Measurements from ENCODE around the gene MKRN2.

GRCh38 chr3:12541625-12542024, 15.3 kb upstream of the MKRN2 start:
- TF ChIP-seq REST (IDR thresholded peaks at IDR 0.05; ENCODE audit: borderline replicate concordance in 1 of 2, low read depth in 1 of 2, low read length in 2 of 2) (no peak), ZNF10 (CRISPR knock-in tag; IDR thresholded peaks at IDR 0.05; ENCODE audit: borderline replicate concordance, low read depth) (no peak), CREM (IDR thresholded peaks at IDR 0.05) (no peak), CREM (CRISPR knock-in tag; IDR thresholded peaks at IDR 0.05) (no peak), ZKSCAN8 (CRISPR knock-in tag; IDR thresholded peaks at IDR 0.05; ENCODE audit: borderline replicate concordance) (no peak)
